Measurements from ENCODE around the gene CNTNAP1. TPM values are rescaled to one million over a fixed set of nuclear protein-coding genes. Genes with fewer than 3 reads are reported as not detected.

Gene CNTNAP1
- total RNA-seq: 15.6 and 41.1 TPM in 2 replicates

DNA sequence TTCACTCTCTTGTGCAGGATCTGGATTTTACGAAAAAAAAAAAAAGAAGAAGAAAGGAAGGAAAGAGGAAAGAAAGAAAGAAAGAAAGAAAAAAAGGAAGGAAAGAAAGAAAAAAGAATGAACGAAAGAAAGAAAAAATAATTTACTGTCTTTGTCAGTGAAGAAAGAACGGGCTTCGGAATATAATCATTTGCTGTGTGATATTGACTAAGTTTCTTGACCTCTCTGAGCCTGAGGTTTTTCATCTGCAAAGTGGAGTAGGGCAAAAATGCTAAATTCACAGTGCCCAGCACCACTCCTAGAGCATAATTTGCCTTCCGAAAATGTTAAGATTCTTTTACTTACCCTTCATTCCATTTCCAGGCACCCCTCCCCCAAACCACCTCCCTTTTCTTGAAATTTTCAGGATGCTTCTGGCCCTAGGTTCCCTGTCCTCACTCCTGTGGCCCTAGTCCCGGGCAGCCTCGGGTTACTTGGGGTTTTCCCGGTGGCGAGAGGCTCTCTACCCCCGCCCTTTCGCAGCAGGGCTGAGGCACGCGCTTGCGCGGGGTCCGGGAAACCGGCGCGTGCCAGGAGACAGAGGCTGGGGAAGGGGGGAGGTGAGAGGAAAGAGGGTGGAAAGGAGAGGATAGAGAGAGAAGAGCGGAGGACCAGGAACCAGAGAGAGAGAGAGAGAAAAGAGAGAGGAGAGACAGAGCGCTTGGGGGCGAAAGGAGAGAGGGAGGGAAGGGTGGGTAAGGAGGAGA is at the start of gene CNTNAP1:
Gene CNTNAP1, plus strand, starts transcription at position 556 of the 746 bp plus-strand sequence. CDS start 299 bp downstream, outside the sequence.

DNA sequence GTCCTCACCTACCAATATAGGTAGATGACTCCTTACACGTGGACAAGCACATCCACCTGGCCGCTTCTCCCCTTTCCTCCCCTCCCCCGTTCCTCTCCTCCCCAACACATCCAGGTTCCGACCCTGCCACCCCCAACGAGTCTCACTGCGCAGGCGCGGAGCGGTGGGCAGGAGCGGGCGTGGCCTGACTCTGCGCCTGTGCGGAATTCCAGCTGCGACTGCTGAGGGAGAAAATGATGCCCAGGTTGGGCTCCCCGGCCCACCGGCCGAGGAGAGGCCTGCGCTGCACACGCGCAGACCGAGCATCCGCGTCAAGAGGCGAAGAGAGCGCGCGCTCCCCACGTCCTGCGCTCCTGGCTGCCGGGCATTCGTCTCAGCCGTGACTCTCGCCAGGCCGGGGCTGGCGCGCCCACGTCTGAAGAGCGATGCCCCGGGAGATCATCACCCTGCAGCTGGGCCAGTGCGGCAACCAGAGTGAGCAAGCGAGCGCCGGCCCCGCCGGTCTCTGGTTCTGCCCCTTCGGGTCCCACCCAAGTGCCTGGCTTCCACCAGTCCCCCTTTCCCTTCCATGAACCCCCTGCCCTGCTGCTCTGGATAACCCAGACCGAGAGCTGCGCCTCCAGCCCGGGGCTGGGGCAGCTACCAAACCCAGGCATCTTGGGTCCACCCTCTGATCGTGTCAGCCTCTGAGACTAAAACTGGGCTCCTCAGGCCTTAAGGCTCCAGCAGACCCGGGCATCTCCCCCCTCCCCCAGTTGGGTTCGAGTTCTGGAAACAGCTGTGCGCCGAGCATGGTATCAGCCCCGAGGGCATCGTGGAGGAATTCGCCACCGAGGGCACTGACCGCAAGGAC is 23.0 kb upstream of the CNTNAP1 start, which contains the start of gene TUBG2:
Gene TUBG2, plus strand, starts transcription at position 206 of the 853 bp plus-strand sequence. Its CDS starts 220 bp downstream, at position 426.

GRCh38 chr17:42676424-42677011 is 5.8 kb upstream of the CNTNAP1 start, which contains the start of gene PLEKHH3:
PLEKHH3 (minus strand) TSS chr17:42676994; CDS start chr17:42676563, 431 bp downstream.

GRCh38 chr17:42744806-42745617 is 62.7 kb downstream of the CNTNAP1 start, which contains the start of gene EZH1:
EZH1 (minus strand) TSS chr17:42745040; CDS start chr17:42728941, 16,099 bp downstream.

Small RNAs within 50 kb of the gene (small RNA-seq; reads per million reads assigned to genes)
- not detected for gene MIR6780A (ENCODE audit: low replicate concordance)

Other genes starting within 250 kb of the CNTNAP1 start
- 58.6 and 65.2 TPM in 2 replicates for gene ATP6V0A1, start 223.7 kb upstream of the CNTNAP1 start, total RNA-seq
- gene NAGLU, start 146.3 kb upstream of the CNTNAP1 start, total RNA-seq: 41.2 and 58.4 TPM in 2 replicates
- 6.8 and 8.4 TPM in 2 replicates for gene HSD17B1, start 129.6 kb upstream of the CNTNAP1 start, total RNA-seq
- gene COASY, start 120.4 kb upstream of the CNTNAP1 start, total RNA-seq: 27.1 and 30.4 TPM in 2 replicates
- 32.4 and 55.7 TPM in 2 replicates for gene MLX, start 115.4 kb upstream of the CNTNAP1 start, total RNA-seq
- 1.3 and 13.7 TPM in 2 replicates for gene PSMC3IP, start 104.8 kb upstream of the CNTNAP1 start, total RNA-seq
- 97.6 and 118 TPM in 2 replicates for gene RETREG3, start 73.2 kb upstream of the CNTNAP1 start, total RNA-seq
- gene TUBG1, start 72.8 kb upstream of the CNTNAP1 start, total RNA-seq: 23.0 and 79.5 TPM in 2 replicates
- gene TUBG2, start 23.2 kb upstream of the CNTNAP1 start, total RNA-seq: 10.9 and 14.9 TPM in 2 replicates
- 10.7 and 11.0 TPM in 2 replicates for gene PLEKHH3, start 5.5 kb upstream of the CNTNAP1 start, total RNA-seq
- 1.0 and 1.1 TPM in 2 replicates for gene CCR10, start 688 bp upstream of the CNTNAP1 start, total RNA-seq
- gene EZH1, start 62.5 kb downstream of the CNTNAP1 start, total RNA-seq: 20.5 and 31.5 TPM in 2 replicates
- gene RAMP2, start 78.7 kb downstream of the CNTNAP1 start, total RNA-seq: 0.29 TPM in 1 of 2 replicates, not detected in the other
- gene VPS25, start 90.9 kb downstream of the CNTNAP1 start, total RNA-seq: 57.3 and 83.3 TPM in 2 replicates
- 0.44 and 1.0 TPM in 2 replicates for gene WNK4, start 98.1 kb downstream of the CNTNAP1 start, total RNA-seq
- 32.4 and 59.3 TPM in 2 replicates for gene COA3, start 116.2 kb downstream of the CNTNAP1 start, total RNA-seq
- under 0.01 TPM in 1 of 2 replicates, not detected in the other for gene CNTD1, start 116.3 kb downstream of the CNTNAP1 start, total RNA-seq
- 77.9 and 79.9 TPM in 2 replicates for gene BECN1, start 141.8 kb downstream of the CNTNAP1 start, total RNA-seq
- gene PSME3, start 150.9 kb downstream of the CNTNAP1 start, total RNA-seq: 74.0 and 146 TPM in 2 replicates
- 0.44 and 0.72 TPM in 2 replicates for gene AOC2, start 162.0 kb downstream of the CNTNAP1 start, total RNA-seq
- gene AOC3, start 168.7 kb downstream of the CNTNAP1 start, total RNA-seq: under 0.01 and 0.22 TPM in 2 replicates
- gene G6PC1, start 218.3 kb downstream of the CNTNAP1 start, total RNA-seq: not detected in 2 replicates